HUES48 (cell line): ENCODE results near the gene MIS12.

ENCODE experiments used
- H3K27ac ChIP-seq: one replicate; pipeline ENCODE4 v1.7.0; 2013; ENCODE audit warnings: low read depth, low read length, inconsistent platforms
- H3K27me3 ChIP-seq: 2 replicates; pipeline ENCODE4 v1.6.1; 2013; ENCODE audit warnings: mild to moderate bottlenecking, low read length; ENCODE audit not compliant: control insufficient read depth, insufficient read depth
- H3K36me3 ChIP-seq: 2 replicates; pipeline ENCODE4 v1.6.1; 2013; ENCODE audit warnings: low read length; ENCODE audit not compliant: control insufficient read depth, insufficient read depth
- H3K4me1 ChIP-seq: 2 replicates; pipeline ENCODE4 v1.6.1; 2013; ENCODE audit warnings: mild to moderate bottlenecking, low read length; ENCODE audit not compliant: control insufficient read depth, insufficient read depth
- H3K4me3 ChIP-seq: 2 replicates; pipeline ENCODE4 v1.5.1; 2013; ENCODE audit warnings: mild to moderate bottlenecking, low read depth, low read length
- H3K9ac ChIP-seq: 2 replicates; pipeline ENCODE4 v1.6.1; 2013; ENCODE audit warnings: mild to moderate bottlenecking, low read depth, low read length, moderate library complexity
- H3K9me3 ChIP-seq: 2 replicates; pipeline ENCODE4 v1.6.1; 2013; ENCODE audit warnings: low read length; ENCODE audit not compliant: control insufficient read depth, insufficient read depth

Gene MIS12

GRCh38 chr17:5516060-5516792 is 29.9 kb downstream of the MIS12 start:
- Histone ChIP-seq H3K4me1 (no peaks in the 10 kb centered on the region), H3K9ac (no peak overlapping the region), H3K9me3 (no peaks in the 10 kb centered on the region), H3K27me3 (no peaks in the 10 kb centered on the region), H3K27ac (no peak overlapping the region), H3K4me3 (no peak overlapping the region), H3K36me3 (no peaks in the 10 kb centered on the region)

DNA sequence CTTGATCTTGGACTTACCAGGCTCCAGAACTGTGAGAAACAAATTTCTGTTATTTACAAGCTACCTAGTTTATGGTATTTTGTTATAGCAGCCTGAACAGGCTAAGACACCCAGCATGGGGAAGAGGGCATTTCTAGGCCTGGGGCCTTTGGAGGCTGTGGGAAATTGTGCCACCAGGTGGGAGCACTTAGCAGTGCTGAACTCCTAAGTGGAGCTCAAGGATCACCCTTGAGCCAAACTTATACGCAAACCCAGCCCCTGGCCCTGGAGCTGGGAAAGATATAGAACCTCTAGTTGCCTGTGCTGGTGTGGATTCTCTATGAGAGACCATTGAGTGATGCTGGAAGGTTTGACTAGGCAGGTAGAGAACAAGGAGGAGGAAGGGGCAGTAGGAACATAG is 36.1 kb downstream of the MIS12 start:
- Histone ChIP-seq H3K9me3 (no peaks in the 10 kb centered on the region), H3K4me1 (no peaks in the 10 kb centered on the region)

GRCh38 chr17:5523249-5523648 is 36.9 kb downstream of the MIS12 start:
- no peak overlapping the region for H3K4me3 ChIP-seq
- no peaks in the 10 kb centered on the region for H3K36me3 ChIP-seq
- no peaks in the 10 kb centered on the region for H3K4me1 ChIP-seq
- no peak overlapping the region for H3K9ac ChIP-seq
- no peaks in the 10 kb centered on the region for H3K27me3 ChIP-seq
- no peaks in the 10 kb centered on the region for H3K9me3 ChIP-seq
- no peak overlapping the region for H3K27ac ChIP-seq

More for the DNA sequence above, 36.1 kb downstream of the MIS12 start:
- no peaks in the 10 kb centered on the region for H3K27me3 ChIP-seq
- H3K27ac ChIP-seq: no peak overlapping the region
- no peak overlapping the region for H3K9ac ChIP-seq
- H3K36me3 ChIP-seq: no peaks in the 10 kb centered on the region
- H3K4me3 ChIP-seq: no peak overlapping the region

DNA sequence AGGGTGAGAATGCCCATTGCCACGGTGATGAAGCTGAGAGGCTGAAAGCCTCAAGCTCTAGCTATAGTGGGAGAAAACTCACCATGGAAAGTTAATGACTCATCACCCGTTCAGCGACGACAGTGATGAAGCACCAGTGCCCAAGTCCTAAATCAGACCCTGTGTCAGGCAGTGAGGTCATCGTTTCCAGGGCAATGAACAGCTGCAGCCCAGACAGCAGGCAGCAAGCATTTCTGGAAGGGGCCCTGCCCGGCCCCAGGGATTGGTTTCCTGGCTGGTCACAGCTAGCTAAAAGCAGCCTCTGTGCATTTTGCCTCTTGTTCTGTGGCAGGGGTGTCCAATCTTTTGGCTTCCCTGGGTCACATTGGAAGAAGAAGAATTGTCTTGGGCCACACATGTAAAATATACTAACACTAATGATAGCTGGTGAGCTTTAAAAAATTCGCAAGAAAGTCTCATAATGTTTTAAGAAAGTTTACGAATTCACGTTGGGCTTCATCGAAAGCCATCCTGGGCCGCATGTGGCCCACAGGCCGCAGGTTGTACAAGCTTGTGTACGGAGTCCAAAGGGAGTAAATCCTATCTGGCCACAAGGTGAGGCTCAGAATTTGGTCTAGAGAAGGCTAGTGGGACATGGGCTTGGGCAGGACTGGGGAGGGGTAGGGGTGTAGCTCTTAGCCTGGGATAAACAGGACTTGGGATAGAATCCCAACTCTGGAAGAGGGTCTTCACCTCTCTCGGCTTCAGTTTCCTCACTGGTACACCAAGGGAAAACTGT is 40.6 kb downstream of the MIS12 start:
- no peaks in the 10 kb centered on the region for H3K9me3 ChIP-seq
- H3K27me3 ChIP-seq: no peaks in the 10 kb centered on the region
- H3K4me3 ChIP-seq: no peak overlapping the region
- H3K36me3 ChIP-seq: no peaks in the 10 kb centered on the region
- no peaks in the 10 kb centered on the region for H3K4me1 ChIP-seq
- H3K9ac ChIP-seq: no peak overlapping the region
- H3K27ac ChIP-seq: no peak overlapping the region

DNA sequence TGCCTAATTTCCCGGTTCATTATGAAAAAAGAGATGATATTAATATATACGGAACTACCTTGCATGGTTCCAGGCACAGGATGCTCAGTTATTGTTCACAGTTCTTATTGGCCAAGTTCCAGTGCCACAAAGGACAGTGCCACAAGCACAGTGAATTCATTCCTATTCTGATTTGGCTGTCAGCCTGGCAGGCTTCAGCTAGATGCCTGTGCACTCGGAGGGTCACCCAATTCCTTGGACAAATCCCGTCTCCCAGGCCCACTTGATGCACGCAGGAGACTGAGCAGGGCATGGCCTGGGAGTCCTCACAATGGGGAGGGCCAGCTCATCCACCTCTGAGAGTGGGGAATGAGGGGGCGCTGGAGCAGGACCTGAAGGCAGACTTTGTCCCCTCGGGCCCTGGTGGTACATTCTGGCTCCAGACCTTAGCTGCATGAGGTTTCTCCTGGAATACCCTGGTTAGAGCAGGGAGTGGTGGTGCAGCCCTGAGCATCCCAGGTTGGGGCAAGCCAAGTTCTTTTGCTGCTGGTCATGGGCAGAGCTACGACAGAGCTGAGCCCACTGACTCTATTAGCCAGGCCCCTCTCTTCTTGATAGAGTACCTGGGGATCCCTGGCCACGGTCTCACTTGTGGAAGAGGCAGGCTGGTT is 41.4 kb downstream of the MIS12 start:
- no peak overlapping the region for H3K27ac ChIP-seq
- H3K9me3 ChIP-seq: no peaks in the 10 kb centered on the region
- H3K4me1 ChIP-seq: no peaks in the 10 kb centered on the region
- no peaks in the 10 kb centered on the region for H3K36me3 ChIP-seq
- H3K4me3 ChIP-seq: no peak overlapping the region
- no peaks in the 10 kb centered on the region for H3K27me3 ChIP-seq
- no peak overlapping the region for H3K9ac ChIP-seq

DNA sequence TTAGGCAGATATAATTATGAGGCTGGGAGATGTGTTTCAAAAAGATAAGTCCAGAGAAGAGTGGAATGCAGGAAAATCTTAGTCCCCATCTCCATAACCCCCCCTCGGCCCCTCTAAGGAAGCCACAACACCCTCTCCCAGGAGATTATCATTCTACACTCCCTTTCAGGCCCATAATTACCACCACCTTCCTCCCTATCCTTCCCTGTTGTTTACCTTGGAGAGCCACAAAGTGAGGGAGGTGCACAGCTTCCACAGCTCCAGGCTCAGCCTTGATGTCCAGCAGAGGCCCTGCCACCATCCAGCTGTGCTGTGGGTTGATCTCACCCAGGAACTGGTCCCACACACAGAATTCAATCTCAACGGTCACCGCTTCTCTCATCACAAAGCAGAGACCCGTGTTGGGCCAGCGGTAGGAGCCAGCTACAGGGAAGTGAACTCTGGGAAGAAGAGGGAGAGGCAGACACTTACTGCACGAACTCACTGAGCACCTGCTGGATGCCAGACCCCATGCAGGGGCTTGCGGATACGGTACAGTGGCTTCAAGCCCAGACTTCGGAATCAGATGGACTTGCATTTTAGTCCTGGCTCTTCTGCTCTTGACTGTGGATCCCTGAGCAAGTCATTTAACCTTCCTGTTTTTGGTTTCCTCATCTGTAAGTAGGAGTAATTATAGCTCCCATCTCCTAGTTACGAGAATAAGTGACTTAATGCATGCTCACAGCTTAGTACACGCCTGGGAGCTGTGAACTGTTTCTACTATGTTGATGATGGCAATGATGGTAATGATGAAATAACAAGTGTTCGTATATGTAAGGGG is 44.1 kb downstream of the MIS12 start:
- H3K27ac ChIP-seq: no peak overlapping the region
- no peaks in the 10 kb centered on the region for H3K9me3 ChIP-seq
- H3K36me3 ChIP-seq: no peaks in the 10 kb centered on the region
- H3K4me3 ChIP-seq: no peak overlapping the region
- no peaks in the 10 kb centered on the region for H3K27me3 ChIP-seq
- no peaks in the 10 kb centered on the region for H3K4me1 ChIP-seq
- H3K9ac ChIP-seq: no peak overlapping the region

DNA sequence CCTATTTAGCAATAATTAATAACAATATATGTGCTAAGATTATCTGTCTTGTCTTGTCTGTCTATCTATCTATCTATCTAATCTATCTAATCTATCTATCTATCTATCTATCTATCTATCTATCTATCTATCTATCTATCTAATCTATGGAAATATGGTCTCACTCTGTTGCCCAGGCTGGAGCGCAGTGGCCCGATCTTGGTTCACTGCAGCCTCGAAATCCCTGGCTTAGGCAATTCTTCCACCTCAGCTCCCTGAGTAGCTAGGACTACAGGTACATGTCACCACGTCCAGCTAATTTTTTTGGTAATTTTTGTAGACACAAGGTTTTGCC is 44.7 kb downstream of the MIS12 start:
- Histone ChIP-seq H3K4me1 (no peaks in the 10 kb centered on the region), H3K9me3 (no peaks in the 10 kb centered on the region), H3K4me3 (no peak overlapping the region), H3K36me3 (no peaks in the 10 kb centered on the region), H3K27me3 (no peaks in the 10 kb centered on the region), H3K9ac (no peak overlapping the region), H3K27ac (no peak overlapping the region)

DNA sequence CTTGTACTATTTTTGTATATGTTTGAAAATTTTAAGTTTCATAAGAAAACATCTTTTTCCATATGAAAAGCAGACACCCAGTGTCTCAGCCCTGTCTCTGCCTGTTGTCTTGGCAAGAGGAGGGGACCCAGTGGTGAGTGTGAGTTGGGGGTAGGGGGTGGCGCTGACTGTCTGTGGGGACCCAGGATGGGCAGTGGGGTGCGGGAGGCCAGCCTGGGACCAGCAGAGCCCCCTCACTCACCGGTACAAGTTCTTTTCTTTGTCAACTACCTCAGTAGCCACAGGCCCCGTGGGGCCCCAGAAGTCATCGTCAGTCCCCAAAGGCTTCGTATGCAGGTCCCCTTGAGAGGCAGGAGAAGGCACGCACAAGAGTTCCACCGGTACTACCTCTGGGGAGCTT is 46.2 kb downstream of the MIS12 start:
- no peaks in the 10 kb centered on the region for H3K9me3 ChIP-seq
- no peaks in the 10 kb centered on the region for H3K27me3 ChIP-seq
- no peak overlapping the region for H3K4me3 ChIP-seq
- H3K36me3 ChIP-seq: no peaks in the 10 kb centered on the region
- H3K4me1 ChIP-seq: no peaks in the 10 kb centered on the region
- no peak overlapping the region for H3K9ac ChIP-seq
- H3K27ac ChIP-seq: no peak overlapping the region

- H3K9ac ChIP-seq: no peak overlapping the region
Observed at GRCh38 chr17:5533486-5534315, 47.3 kb downstream of the MIS12 start.

GRCh38 chr17:5535436-5535835 is 49.1 kb downstream of the MIS12 start:
- no peak overlapping the region for H3K4me3 ChIP-seq
- no peaks in the 10 kb centered on the region for H3K27me3 ChIP-seq
- no peaks in the 10 kb centered on the region for H3K4me1 ChIP-seq
- no peaks in the 10 kb centered on the region for H3K9me3 ChIP-seq
- no peak overlapping the region for H3K27ac ChIP-seq
- H3K9ac ChIP-seq: no peak overlapping the region
- no peaks in the 10 kb centered on the region for H3K36me3 ChIP-seq

More at GRCh38 chr17:5533486-5534315, 47.3 kb downstream of the MIS12 start:
- Histone ChIP-seq H3K27me3 (no peaks in the 10 kb centered on the region), H3K36me3 (no peaks in the 10 kb centered on the region), H3K4me1 (no peaks in the 10 kb centered on the region), H3K27ac (no peak overlapping the region), H3K4me3 (no peak overlapping the region), H3K9me3 (no peaks in the 10 kb centered on the region)
